SU-DHL-6 (cell line): ENCODE results near the gene BCAS1.

Source experiments
- CTCF ChIP-seq: fragments of 200-600 bp; sonication (generic); IDR thresholded peaks from one replicate; pipeline ENCODE4 v1.5.1; 2017; ENCODE audit warnings: antibody characterized with exemption, mild to moderate bottlenecking, low read length, moderate library complexity; ENCODE audit not compliant: insufficient read depth, poor library complexity, severe bottlenecking
- EZH2phosphoT487 ChIP-seq: fragments of 200-600 bp; sonication (generic), shearing (Covaris generic); conservative IDR thresholded peaks from 2 replicates; pipeline ENCODE4 v1.6.1; 2018; ENCODE audit warnings: mild to moderate bottlenecking, antibody characterized with exemption, low read length, moderate library complexity, mixed read lengths

- no peak for TF ChIP-seq CTCF
- TF ChIP-seq EZH2phosphoT487, result no peak
Observed at GRCh38 chr20:54042021-54042420, 28.4 kb downstream of the BCAS1 start.
